HG02610 (cell line): ENCODE data around the gene UBFD1.
"Not testable (repeated sequence)": the region's sequence is repeated elsewhere in the genome, so short reads cannot be mapped to it uniquely, and the experiment has no call there.

Source experiments
- ATAC-seq: cut with Tn5 transposase; IDR thresholded peaks from one replicate; pipeline ENCODE4 v1.9.1; 2021; ENCODE audit warnings: mild to moderate bottlenecking, moderate library complexity; ENCODE audit not compliant: unreplicated experiment

Gene UBFD1

GRCh38 chr16:23597003-23597756, 39.7 kb downstream of the UBFD1 start:
- ATAC-seq, result no peak

DNA sequence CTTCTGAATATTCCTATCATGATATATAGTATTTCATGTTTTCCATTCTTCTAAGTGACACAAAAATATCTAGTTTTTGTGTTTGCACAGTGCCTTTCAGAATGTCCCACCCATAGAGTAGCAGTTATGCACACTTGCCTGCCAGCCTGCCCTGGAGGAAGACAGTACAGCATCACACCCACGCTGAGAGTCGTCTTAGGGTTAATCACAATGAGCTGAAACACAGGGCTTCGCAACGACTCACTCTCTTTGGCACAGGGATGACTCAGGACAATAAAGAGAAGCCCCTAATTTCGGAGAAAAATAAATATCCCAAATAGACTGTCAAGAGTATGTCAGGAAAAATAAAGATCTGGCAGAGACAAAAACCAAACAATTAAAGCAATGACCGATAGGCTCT, 50.2 kb downstream of the UBFD1 start:
- no peak for ATAC-seq

DNA sequence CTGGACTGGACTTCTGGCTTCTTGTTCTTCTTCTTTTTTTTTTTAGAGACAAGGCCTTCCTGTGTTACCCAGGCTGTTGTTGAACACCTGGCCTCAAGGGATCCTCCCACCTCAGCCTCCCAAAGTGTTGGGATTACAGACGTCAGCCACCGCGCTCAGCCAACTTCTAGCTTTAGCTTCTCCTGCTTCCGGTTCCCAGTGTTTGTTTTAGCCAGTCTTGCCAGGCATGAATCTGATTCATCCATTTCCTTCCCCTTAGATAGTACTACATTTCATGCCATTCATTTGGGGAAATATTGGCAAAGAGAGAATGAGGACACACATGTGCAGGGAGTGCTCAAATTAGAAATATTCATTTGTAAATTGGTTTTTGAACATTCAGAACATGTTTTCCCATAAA, 50.7 kb downstream of the UBFD1 start:
- ATAC-seq, result no peak

GRCh38 chr16:23609929-23610328, 52.4 kb downstream of the UBFD1 start:
- no peak for ATAC-seq

- ATAC-seq, result not testable (repeated sequence)
Observed at GRCh38 chr16:23610905-23611304, 53.4 kb downstream of the UBFD1 start.

DNA sequence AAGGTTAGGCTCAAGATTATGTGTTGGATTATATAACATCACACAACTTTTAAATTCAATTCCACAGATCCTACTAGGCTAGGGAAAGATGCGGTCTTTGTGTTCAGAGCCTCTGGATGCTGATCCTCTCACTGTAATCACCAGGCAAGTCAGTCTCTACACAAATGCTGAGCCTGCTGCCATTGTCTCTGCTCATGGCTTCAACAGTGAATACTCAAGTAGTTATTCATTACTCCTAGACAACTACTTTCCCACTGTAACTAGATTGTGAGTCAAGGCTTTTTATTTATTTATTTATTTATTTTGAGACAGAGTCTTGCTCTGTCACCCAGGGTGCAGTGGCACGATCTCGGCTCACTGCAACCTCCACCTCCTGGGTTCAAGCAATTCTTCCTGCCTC, 54.4 kb downstream of the UBFD1 start:
- no peak for ATAC-seq

- ATAC-seq, result no peak
Observed at GRCh38 chr16:23615805-23616204, 58.3 kb downstream of the UBFD1 start.
